ENCODE measurements around the gene KRTAP1-5.
A peak's percentile ranks its signal among the peaks of the same experiment; 100 is the strongest.
"Not testable (repeated sequence)": the region's sequence is repeated elsewhere in the genome, so short reads cannot be mapped to it uniquely, and the experiment has no call there.

Gene KRTAP1-5

DNA sequence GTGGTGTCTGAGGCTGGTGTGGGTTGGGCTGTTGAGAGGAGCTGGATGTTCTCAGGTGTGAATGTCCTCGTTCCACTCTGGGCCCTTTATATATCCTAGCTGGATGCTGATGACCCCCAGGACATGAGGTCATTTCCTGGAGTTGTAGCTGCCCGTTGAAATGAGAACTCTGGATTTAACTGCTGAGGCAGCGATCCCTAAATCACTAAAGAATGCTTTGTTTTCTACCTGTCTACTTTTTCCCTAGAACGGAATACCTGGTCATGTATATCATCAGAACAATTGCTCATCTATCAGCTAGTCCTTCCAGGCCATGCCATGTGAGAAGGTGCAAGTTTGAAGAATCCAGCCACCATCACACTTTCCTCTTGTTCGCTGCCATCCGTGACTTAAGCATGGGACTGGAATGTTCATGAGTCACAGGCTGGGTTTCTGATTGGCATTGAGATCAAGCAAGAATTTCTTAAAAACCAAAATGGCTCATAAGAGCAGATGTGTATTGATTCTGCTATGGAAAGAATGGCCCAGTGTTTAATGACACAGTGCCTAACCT lies 33.1 kb upstream of the KRTAP1-5 start, which contains the start of gene KRTAP2-3:
Gene KRTAP2-3 (minus strand): TSS at position 63 of the 553 bp plus-strand sequence. CDS start 64 bp downstream, outside the sequence.
- CTCF ChIA-PET = interaction anchor here (0.9 to 3.1 kb wide), 14 partner anchors 13 to 605 kb away, joined by 3 to 11 read pairs (median 4); partner anchors contain the start of gene KRTAP2-1
- no peak for TF ChIP-seq CTCF (IDR thresholded peaks at IDR 0.05; ENCODE audit: insufficient read depth, low read length, missing control alignments)
- POLR2A ChIA-PET = interaction anchor here (0.5 to 3.1 kb wide), 8 partner anchors 11 to 628 kb away, joined by 3 to 31 read pairs (median 6); no protein-coding TSS in a partner anchor
- DNase-seq (ENCODE audit: low read depth, low spot score) = peak; percentile 95
- H3K4me3 ChIP-seq (ENCODE audit: low read depth, low read length) = peak within 1 kb of the TSS; percentile 15

DNA sequence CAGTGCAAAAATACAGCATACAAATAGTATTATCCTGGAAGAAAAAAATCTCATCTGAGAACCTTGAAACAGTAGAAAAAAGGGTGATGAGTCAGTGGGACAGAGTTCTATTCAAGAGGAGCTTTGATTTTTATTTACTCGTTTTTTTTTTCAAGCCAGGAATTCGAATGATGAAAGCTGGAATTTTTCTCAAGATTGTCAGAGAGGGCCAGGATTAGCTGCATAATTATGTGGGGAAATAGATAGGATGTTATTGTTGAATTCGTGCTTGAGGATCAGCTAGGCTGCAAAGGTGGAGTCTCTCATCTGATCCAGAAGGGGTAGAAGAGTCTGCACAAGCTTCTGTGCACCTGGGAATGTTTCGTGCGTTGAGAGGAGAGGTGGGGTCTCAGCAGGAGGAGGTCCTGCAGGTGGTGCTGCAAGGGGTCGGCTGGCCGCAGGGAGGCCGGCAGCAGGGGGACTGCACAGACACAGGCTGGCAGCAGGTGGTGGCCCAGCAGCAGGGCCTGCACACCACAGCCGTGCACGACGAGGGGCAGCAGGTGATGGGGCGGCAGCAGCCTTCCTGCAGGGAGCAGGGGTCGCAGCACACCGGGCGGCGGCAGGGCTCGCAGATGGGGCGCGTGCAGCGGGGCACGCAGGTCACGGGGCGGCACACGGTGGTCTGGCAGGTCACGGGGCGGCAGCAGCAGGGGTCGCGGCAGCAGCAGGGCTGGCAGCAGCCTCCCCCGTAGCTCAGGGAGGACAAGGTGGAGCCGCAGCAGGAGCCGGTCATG lies 32.5 kb upstream of the KRTAP1-5 start:
- peak; percentile 81 for DNase-seq (ENCODE audit: low read depth, low spot score)
- ChIA-PET POLR2A (interaction anchor here (0.6 to 3.1 kb wide), 11 partner anchors 11 to 630 kb away, joined by 3 to 31 read pairs (median 4); no protein-coding TSS in a partner anchor), CTCF (interaction anchor here (0.7 to 3.1 kb wide), 13 partner anchors 11 to 604 kb away, joined by 3 to 11 read pairs (median 5); partner anchors contain the start of gene KRTAP2-1)
- peak overlapping the region; percentile 15 for H3K4me3 ChIP-seq (ENCODE audit: low read depth, low read length)

DNA sequence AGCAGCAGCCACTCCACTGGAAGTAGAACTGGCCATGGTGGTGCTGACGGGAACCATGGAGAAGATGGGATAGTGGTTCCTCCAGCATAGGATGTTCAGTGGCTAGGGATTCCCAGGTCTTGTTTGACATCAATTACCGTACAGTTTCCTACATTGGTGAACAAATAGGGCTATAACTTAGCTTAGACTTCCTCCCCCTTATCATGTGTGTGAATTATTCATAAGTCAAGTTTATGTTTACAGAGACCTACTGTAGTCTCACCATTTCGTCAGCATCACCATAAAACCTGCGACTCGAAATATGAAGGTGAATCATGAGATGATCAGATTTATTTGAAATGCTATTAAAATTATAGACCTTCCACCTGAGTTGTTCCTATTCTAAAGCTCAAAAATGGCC lies 31.7 kb upstream of the KRTAP1-5 start:
- TF ChIP-seq CTCF (IDR thresholded peaks at IDR 0.05; ENCODE audit: insufficient read depth, low read length, missing control alignments) = no peak
- ChIA-PET CTCF (interaction anchor here (0.7 to 3.1 kb wide), 11 partner anchors 10 to 590 kb away, joined by 3 to 11 read pairs (median 4); partner anchors contain the start of gene KRTAP2-1), POLR2A (interaction anchor here (0.6 to 3.1 kb wide), 10 partner anchors 10 to 631 kb away, joined by 3 to 31 read pairs (median 4); no protein-coding TSS in a partner anchor)
- no peak for DNase-seq (ENCODE audit: low read depth, low spot score)
- H3K4me3 ChIP-seq (ENCODE audit: low read depth, low read length) = no peak overlapping the region

- CTCF ChIA-PET = interaction anchor here (1.0 to 2.5 kb wide), 3 partner anchors 9 to 491 kb away, joined by 3 to 10 read pairs (median 5); no protein-coding TSS in a partner anchor
- POLR2A ChIA-PET = interaction anchor here (1.0 kb wide), 1 partner anchor 9 kb away, joined by 3 read pairs; no protein-coding TSS in a partner anchor
These were observed 30.5 kb upstream of the KRTAP1-5 start for GRCh38 chr17:41057547-41057946.

GRCh38 chr17:41055130-41055529 lies 28.1 kb upstream of the KRTAP1-5 start, which contains the start of gene KRTAP2-2:
Gene KRTAP2-2 (minus strand): TSS chr17:41055230. CDS start chr17:41055211, 19 bp downstream.
- H3K4me3 ChIP-seq (ENCODE audit: low read depth, low read length); DNase-seq (ENCODE audit: low read depth, low spot score); POLR2A ChIA-PET: not testable (repeated sequence)
- CTCF ChIA-PET = interaction anchor here (1.5 kb wide), 1 partner anchor 494 kb away, joined by 7 read pairs; no protein-coding TSS in a partner anchor

More at GRCh38 chr17:41057547-41057946, 30.5 kb upstream of the KRTAP1-5 start:
- TF ChIP-seq CTCF (IDR thresholded peaks at IDR 0.05; ENCODE audit: insufficient read depth, low read length, missing control alignments) = no peak
- no peak overlapping the region for H3K4me3 ChIP-seq (ENCODE audit: low read depth, low read length)
- DNase-seq (ENCODE audit: low read depth, low spot score) = no peak

- CTCF ChIA-PET; POLR2A ChIA-PET; H3K4me3 ChIP-seq (ENCODE audit: low read depth, low read length); DNase-seq (ENCODE audit: low read depth, low spot score): not testable (repeated sequence)
These were observed 27.5 kb upstream of the KRTAP1-5 start for GRCh38 chr17:41054556-41054955.

- CTCF ChIA-PET = interaction anchor here (1.1 to 1.4 kb wide), 2 partner anchors 268 to 595 kb away, joined by 3 to 4 read pairs; no protein-coding TSS in a partner anchor
- TF ChIP-seq CTCF (IDR thresholded peaks at IDR 0.05; ENCODE audit: insufficient read depth, low read length, missing control alignments) = no peak
- no peak for DNase-seq (ENCODE audit: low read depth, low spot score)
- POLR2A ChIA-PET = no interaction called here
- H3K4me3 ChIP-seq (ENCODE audit: low read depth, low read length) = no peak overlapping the region
These were observed 27.0 kb upstream of the KRTAP1-5 start for GRCh38 chr17:41054025-41054424.
